Prostate gland (tissue), 2 donors: ENCODE measurements around the gene IL1RAPL2. TPM values are rescaled to one million over a fixed set of nuclear protein-coding genes. Genes with fewer than 3 reads are reported as not detected.

Source experiments
- DNase-seq: peaks from one replicate; pipeline ENCODE4 v3.0.0-alpha.2; 2019; ENCODE audit warnings: low spot score
- H3K27ac ChIP-seq, 2 donors: fragments of 200-600 bp; sonication (generic); 2 replicates each; pipeline ENCODE4 v1.5.1; 2017 to 2019
- H3K27me3 ChIP-seq: fragments of 200-600 bp; sonication (generic); replicated peaks from 2 replicates; pipeline ENCODE4 v1.5.1; 2019; ENCODE audit not compliant: insufficient read depth
- H3K36me3 ChIP-seq, 2 donors: fragments of 200-600 bp; sonication (generic); 1 replicate in 1 of 2; 2 replicates in 1 of 2; pipeline versions ENCODE4 v1.5.1 to v1.8.1; 2017 to 2019
- H3K4me1 ChIP-seq: fragments of 200-600 bp; sonication (generic); replicated peaks from 2 replicates; pipeline ENCODE4 v1.5.1; 2019
- H3K4me3 ChIP-seq, 2 donors: fragments of 200-600 bp; sonication (generic); 2 replicates each; pipeline ENCODE4 v1.5.1; 2017 to 2019
- H3K9me3 ChIP-seq: fragments of 200-600 bp; sonication (generic); 2 replicates; pipeline ENCODE4 v1.5.1; 2017
- CTCF ChIP-seq, 4 experiments: fragments of 200-600 bp in 2 of 4; fragments of 450-650 bp in 2 of 4; sonication (generic) in 2 of 4; IDR thresholded peaks; 1 replicate in 3 of 4; 2 replicates in 1 of 4; pipeline ENCODE4 v1.5.1; 2016 to 2019; ENCODE audit warnings: antibody characterized with exemption in 4 of 4, mild to moderate bottlenecking in 2 of 4, moderate library complexity in 2 of 4
- POLR2A ChIP-seq: fragments of 450-650 bp; IDR thresholded peaks from one replicate; pipeline ENCODE4 v1.6.1; 2016; ENCODE audit warnings: antibody characterized with exemption, mild to moderate bottlenecking
- POLR2AphosphoS5 ChIP-seq: sonication (generic); formaldehyde crosslinking; IDR thresholded peaks from one replicate; pipeline ENCODE4 v1.6.1; 2017; ENCODE audit warnings: antibody characterized with exemption
- WGBS: methylation state at CpG from one replicate; pipeline ENCODE4 v1.1.5; 2018; 5-methylcytosine and 5-hydroxymethylcytosine counted together
- intact Hi-C: fragments of 100-400 bp; cut with DNase I; formaldehyde crosslinking; loops from one replicate; pipeline ENCODE4 v1.14.2; 2022
- total RNA-seq, 2 donors: library from RNA; depleted of rRNA; stranded (reverse); fragments of >200 nt; gene quantifications; one replicate each; pipeline ENCODE4 v1.1.0, GENCODE V29; 2016

IL1RAPL2 gene
- total RNA-seq, 2 donors from 2014 or later, result 0.51 TPM; not detected in 1

GRCh38 chrX:105745863-105746262, 1179.9 kb downstream of the IL1RAPL2 start:
- DNase-seq, result no peak
- Histone ChIP-seq H3K36me3 (no peaks in the 10 kb centered on the region), H3K27me3 (no peaks in the 10 kb centered on the region), H3K27ac (no peak overlapping the region), H3K9me3 (no peaks in the 10 kb centered on the region), H3K4me3 (no peak overlapping the region), H3K4me1 (no peaks in the 10 kb centered on the region)
- intact Hi-C loops, result no loop called here
- 94% methylated on average over 2 of the region's 2 CpGs for WGBS
- no peak for TF ChIP-seq CTCF (IDR thresholded peaks at IDR 0.05)

DNA sequence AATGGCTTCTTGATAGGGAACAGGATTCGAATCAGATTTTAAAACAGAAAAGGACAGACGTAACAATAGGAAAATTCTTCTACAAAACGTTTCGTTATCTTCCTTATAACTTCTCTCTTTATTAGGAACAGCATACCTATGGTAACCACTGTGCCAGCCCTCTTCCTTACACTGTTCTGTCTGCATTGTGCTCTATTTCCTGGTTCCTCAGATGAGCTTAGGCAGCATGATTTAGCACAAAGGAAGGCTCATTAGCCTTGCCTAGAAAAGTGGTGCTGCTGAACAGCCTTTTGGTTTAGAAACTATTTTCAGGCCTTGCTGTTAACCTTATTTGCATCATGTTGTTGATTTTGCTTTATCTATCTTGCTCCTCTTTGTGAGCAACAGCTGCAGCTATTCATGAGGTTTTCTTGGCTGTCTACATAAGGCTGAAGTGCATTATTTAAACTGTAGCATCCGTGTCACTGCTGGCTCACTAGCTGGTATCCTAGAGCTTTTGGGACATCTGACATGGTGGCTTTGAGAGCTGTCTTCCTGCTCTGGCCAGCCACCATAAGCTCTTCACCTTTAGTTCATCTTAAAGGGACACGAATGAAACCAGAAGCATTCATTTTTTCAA, 1186.4 kb downstream of the IL1RAPL2 start:
- DNase-seq, result no peak
- Histone ChIP-seq H3K4me3 (no peak overlapping the region), H3K27me3 (no peaks in the 10 kb centered on the region), H3K4me1 (no peaks in the 10 kb centered on the region), H3K36me3 (no peaks in the 10 kb centered on the region), H3K27ac (no peak overlapping the region), H3K9me3 (no peaks in the 10 kb centered on the region)
- intact Hi-C loops, result no loop called here
- WGBS, result 29% methylated on average over 6 of the region's 6 CpGs
- no peak for TF ChIP-seq POLR2AphosphoS5
- TF ChIP-seq CTCF (IDR thresholded peaks at IDR 0.05), result no peak
- TF ChIP-seq POLR2A, result no peak

DNA sequence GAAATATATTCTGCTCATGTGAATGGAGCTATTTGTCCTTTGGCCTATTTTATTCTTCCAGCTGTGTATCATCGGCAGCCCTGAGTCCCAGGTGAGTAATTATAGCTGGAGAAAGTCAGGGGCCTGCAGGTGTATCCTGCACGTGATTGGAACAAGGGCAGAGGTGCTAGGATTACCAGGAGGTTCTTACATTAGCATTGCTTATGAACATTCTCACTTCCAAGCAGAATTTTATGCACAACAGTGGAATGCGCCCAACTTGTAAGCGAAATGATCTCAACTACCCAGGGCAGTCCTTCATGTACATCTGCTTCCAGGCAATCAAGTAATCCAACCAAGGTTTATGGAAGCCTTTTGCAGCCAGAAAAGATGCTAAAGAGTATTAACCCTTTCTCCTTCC, 1187.4 kb downstream of the IL1RAPL2 start:
- H3K27me3 ChIP-seq, result no peaks in the 10 kb centered on the region
- H3K36me3 ChIP-seq, result no peaks in the 10 kb centered on the region
- WGBS, result 73% methylated on average over 4 of the region's 4 CpGs
- no peak overlapping the region for H3K27ac ChIP-seq
- intact Hi-C loops, result no loop called here
- no peaks in the 10 kb centered on the region for H3K9me3 ChIP-seq
- H3K4me3 ChIP-seq, result no peak overlapping the region
- H3K4me1 ChIP-seq, result no peaks in the 10 kb centered on the region
- TF ChIP-seq POLR2AphosphoS5, result no peak
- TF ChIP-seq CTCF (IDR thresholded peaks at IDR 0.05), result no peak
- no peak for TF ChIP-seq POLR2A
- DNase-seq, result no peak

GRCh38 chrX:105754286-105754964, 1188.4 kb downstream of the IL1RAPL2 start:
- H3K36me3 ChIP-seq, result no peaks in the 10 kb centered on the region
- DNase-seq, result no peak
- no peak overlapping the region for H3K4me3 ChIP-seq
- intact Hi-C loops, result no loop called here
- WGBS, result 100% methylated on average over 2 of the region's 2 CpGs
- H3K27me3 ChIP-seq, result no peaks in the 10 kb centered on the region
- TF ChIP-seq CTCF (IDR thresholded peaks at IDR 0.05), result no peak
- TF ChIP-seq POLR2AphosphoS5, result no peak
- TF ChIP-seq POLR2A, result no peak
- no peaks in the 10 kb centered on the region for H3K9me3 ChIP-seq
- no peak overlapping the region for H3K27ac ChIP-seq
- no peaks in the 10 kb centered on the region for H3K4me1 ChIP-seq

GRCh38 chrX:105755109-105755508, 1189.1 kb downstream of the IL1RAPL2 start:
- intact Hi-C loops, result no loop called here
- TF ChIP-seq POLR2AphosphoS5 (no peak), CTCF (IDR thresholded peaks at IDR 0.05) (no peak), POLR2A (no peak)
- Histone ChIP-seq H3K4me1 (no peaks in the 10 kb centered on the region), H3K36me3 (no peaks in the 10 kb centered on the region), H3K9me3 (no peaks in the 10 kb centered on the region), H3K4me3 (no peak overlapping the region), H3K27me3 (no peaks in the 10 kb centered on the region), H3K27ac (no peak overlapping the region)
- no peak for DNase-seq
- WGBS, result 20% methylated on average over 1 of the region's 1 CpG
